Stimulated activated CD4-positive, alpha-beta T cell treated with anti-CD3 and anti-CD28 coated beads, Interleukin-1b, Interleukin-23, amount 100 ng/mL, for 48 hours (primary cell): Measurements from ENCODE around the gene KCNAB2.

Experiments
- DNase-seq: peaks from one replicate; pipeline ENCODE4 v3.0.0-alpha.2; 2020

KCNAB2 gene

DNA sequence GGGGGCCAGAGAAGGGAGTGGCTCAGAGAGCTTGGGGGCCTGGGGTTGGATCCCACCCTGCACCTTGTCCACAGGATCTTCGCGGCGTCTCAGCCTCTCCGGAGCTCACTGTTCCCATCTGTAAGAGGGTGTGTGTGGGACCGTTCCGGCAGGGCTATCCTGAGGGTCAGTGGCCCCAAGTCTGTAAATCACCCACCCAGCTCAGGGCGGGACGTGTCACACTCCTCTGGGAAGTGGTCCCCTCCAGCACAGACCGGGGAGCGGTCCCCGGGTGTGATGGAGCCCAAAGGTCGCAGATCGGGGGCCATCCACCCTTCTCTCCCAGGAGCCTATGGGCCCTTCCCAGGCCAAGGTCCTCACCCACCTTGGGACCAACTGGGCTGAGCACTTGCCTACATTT, 40.0 kb downstream of the KCNAB2 start:
- DNase-seq = no peak

DNA sequence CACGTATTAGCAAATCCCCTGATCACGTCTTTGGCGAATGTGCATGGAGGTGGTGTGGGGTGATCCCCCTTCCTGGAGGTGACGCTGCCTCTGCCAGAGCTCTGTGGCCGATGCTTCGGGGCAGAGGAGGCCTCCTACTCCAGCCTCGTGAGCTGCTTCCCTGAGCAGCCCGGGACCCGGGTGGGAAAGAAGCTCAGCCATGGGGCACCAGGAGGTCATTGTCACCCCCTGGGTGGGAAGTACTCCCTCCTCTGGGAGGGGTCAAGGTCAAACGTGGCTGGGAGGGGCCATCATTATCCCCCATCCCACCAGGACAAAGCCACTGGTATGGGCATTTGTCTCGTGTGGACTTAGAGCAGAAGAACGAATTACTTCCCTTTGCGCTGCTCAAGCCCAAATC, 40.7 kb downstream of the KCNAB2 start:
- no peak for DNase-seq

DNA sequence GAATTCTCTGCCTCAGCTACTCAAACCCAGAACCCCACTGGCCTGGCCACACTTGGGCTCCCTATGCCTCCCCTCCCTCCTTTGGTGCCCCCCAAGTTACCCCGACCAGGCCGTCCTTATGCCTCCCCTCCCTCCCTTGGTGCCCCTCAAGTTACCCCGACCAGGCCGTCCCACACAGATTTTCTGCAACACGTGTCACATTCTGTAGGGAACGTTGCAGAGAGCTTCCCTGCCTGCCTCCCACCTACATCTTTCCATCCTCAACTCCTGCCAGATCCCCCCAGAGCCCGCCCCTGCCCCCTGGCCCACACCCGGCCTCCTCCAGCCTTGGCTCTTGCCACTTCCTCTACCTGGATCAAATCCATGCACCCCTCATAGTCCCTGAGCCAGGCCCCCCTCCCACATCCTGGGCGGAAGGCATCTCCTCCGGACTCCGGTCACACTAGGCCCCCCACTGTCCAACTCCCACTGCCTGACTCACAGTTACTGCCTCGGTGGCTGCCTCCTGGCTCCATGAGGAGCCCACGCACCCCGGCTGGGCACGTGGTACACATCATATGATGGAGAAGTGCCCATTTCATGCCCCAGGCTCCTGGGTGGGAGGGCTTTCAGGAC, 41.2 kb downstream of the KCNAB2 start:
- DNase-seq = no peak

DNA sequence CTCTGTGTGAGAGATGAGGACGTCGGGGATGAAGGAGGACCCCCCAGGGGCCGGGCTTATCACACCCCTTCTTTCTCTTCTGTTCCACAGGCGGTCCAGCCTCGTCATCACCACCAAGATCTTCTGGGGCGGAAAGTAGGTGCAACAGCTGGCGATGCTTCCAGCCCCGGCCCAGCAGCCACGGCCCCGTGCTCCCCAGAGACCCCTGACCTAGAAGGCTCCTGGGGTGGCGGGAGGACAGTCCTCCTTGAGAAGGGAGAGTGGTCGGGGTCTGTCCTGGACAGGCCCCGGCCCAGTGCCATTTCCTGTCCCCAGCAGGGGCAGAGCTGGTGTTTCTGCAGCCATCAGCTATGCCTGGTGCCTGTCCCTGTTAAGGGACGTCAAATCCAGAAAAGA, 41.7 kb downstream of the KCNAB2 start:
- DNase-seq = no peak

DNA sequence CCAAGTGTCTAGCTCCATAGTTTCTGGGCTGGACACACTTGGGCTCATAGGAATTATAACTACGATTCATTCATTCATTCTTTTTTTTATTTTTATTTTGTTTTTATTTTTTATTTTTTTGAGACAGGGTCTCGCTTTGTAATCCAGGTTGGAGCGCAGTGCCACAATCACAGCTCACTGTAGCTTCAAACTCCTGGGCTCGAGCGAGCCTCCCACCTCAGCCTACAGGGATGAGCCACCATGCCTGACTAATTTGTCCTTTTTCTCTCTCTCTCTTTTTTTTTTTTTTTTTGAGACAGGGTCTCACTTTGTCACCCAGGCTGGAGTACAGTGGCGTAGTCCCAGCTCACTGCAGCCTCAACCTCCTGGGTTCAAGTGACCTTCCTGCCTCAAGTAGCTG, 42.3 kb downstream of the KCNAB2 start:
- no peak for DNase-seq

DNA sequence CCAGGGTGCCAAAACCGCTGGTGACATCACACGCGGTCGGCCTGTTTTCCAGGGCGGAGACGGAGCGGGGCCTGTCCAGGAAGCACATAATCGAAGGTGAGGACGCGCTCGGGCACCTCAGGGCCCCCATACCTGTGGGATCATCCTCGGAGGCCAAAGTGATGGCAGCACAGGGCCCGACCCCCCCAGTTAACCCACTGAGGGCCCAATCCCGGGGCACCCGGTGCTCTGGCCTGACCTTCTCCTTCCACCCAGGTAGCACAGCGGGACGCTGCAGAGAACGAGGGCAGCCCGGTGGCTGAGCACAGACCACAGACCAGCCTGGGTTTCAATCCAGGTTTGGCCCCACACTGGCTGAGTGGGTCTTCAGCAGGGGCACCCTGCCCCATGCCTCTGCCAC, 43.3 kb downstream of the KCNAB2 start:
- DNase-seq = no peak

DNA sequence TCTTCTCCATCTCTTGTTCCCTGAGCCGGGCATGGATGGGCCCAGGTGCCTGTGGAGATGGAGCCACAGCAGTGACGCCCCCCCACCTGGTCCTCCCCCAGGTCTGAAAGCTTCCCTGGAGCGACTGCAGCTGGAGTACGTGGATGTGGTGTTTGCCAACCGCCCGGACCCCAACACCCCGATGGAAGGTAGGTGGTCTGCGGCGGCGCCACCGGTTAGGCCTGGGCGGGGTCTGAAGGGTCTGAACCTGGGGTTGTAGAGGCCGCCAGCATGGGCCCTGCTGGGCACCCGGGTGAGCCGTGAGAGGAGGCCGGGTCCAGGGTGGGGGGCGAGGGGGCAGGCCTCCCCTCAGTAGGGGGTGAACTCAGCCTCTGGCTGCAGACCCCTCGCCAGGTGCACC, 44.6 kb downstream of the KCNAB2 start:
- no peak for DNase-seq

DNA sequence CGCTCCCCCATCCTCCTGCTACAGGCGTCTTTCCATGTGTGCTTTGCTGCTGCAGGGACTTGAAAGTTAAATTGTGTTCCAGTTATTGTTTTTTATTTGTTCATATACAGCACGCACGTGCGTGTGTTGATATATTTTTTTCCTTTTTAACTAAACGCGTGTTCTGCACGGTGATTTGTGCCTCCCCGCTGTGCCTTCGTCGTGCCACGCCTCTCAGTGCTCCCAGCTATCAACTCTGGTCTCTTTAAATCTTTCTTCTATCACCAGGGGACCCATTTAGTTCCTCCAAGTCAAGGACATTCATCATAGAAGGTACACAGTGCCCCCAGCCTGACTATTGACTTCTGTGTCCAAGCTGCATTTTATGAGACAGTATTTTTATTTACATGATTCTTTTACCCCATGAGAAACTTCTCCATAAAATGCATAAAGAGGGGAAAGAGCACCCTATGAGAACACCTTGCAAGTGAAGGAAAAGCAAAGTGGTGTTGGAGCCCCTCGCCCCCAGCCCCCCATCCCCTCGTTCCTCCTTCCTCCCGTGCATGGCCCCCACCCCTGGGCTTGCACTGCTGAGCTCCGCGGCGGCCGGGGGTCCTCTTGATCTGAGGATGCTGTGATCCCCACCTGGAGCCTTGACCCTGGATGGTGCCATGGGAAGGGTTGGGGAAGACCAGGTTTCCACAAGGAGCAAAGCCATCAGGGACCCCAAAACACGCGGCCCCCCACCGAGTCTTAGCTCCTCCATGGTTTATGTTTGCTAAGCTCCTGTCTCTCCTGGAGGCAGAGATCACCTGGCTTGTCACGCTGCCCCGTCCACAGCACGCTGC, 45.5 kb downstream of the KCNAB2 start:
- no peak for DNase-seq

DNA sequence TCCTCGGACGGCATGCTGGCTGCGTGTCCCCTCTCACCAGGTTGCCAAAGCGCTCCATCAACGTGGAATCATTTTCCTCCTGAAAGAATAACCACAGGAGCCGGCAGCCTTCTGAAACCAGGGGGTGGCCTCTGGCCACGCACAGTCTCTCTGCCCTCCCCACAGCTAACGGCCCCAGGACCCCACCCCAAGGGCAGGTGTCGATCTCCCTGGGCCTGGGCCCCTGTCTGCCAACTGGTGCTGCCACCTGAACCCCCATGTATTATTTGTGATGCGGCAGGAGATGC, 46.1 kb downstream of the KCNAB2 start:
- no peak for DNase-seq

DNA sequence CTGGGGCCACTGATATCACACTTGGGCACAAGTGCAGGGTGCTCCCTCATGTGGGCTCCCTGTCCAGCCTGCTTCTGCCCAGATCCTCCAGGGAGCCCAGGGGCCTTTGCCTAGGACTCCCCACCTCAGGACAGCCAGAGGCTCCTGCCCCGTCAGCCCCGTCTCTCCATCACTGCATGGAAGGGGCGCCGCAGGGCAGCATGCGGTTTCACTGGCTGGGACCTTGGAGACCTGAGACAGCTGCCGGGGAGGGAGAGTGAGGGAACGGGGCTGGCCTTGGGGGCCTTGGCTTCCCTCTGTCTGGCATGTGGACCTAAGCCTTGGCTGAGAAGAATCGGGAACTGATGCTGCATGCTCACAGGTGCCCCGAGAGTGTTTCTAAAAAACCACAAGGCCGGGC, 46.5 kb downstream of the KCNAB2 start:
- no peak for DNase-seq

DNA sequence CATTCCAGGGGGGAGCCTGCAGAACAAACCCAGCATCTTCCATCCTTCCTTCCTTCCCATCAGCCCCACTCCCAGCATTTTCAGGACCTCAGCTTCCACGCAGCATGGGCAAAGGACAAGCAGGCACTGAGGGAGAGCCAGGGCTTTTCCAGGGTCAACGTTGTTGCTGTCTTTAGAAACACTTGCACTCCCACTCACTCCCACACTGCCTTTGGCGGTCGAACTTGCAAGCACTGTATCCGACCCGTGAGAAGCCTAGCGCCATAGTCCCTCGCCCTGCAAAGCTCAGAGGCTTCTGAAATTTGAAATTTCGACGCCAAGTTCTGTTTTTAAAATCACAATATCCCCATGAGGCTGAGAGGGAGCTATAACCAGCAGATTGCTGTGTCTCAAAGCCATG, 47.4 kb downstream of the KCNAB2 start:
- DNase-seq = no peak

DNA sequence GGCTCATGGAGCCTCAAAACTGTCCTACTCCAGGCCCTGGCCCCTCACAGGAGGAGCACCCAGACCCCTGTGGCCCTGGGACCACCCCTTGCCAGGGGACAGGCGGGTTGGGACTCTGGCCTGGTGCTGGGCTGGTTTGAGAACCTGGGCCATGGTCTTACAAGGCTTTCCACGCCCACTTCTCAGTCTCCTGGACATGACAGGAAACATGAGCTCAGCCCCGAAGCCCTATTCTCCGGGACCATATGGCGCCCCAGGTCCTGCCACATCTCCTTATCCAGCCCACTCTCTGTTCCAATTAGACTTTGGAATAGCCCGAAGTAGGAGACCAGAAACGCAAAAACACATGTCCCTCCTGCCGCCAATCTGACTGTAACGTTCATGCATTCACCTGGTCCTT, 47.9 kb downstream of the KCNAB2 start:
- no peak for DNase-seq

DNA sequence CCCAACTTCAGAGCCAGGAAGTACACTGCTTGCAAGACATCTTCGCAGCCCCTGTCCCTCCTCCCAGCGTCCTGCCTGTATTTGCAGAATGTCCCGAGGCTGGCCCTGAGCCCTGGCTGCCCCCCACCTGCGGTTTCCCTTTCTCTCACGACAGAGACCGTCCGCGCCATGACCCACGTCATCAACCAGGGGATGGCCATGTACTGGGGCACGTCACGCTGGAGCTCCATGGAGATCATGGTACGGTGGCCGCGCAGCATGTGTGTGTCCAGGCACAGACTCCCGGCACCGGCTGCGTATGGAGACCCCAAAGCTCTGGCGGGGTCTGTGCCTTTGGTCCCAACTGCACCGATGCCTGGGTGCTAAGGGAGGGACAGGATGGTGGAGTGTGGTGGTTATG, 48.6 kb downstream of the KCNAB2 start:
- no peak for DNase-seq

DNA sequence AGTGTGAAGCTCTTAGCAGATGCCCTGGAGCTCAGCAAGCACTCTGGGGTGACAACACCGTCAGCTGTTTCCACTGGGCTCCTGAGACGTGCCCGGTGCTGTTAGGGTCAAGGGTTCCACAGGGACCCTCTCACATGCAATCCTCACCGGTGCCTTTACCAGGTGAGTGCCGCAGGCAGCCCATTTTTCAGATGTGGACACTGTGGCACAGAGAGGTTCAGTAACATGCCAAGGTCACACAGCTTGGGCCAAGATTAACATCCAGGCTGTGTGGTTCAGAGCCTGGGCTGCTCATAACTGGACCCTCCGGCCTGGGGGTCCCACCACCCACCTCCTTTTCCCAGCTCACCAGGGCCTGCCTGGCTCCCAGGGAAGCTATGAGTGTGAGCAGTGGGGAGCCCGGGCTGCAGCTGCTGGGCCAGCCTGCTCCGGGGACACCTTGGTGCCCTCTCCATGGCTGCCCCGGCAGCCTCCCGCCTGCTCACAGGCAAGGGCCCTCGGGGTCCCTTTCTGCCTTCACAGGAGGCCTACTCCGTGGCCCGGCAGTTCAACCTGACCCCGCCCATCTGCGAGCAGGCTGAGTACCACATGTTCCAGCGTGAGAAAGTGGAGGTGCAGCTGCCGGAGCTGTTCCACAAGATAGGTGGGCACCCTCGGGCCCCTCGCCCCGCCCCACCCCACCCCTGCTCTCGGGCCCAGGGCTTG, 49.3 kb downstream of the KCNAB2 start:
- DNase-seq = no peak

DNA sequence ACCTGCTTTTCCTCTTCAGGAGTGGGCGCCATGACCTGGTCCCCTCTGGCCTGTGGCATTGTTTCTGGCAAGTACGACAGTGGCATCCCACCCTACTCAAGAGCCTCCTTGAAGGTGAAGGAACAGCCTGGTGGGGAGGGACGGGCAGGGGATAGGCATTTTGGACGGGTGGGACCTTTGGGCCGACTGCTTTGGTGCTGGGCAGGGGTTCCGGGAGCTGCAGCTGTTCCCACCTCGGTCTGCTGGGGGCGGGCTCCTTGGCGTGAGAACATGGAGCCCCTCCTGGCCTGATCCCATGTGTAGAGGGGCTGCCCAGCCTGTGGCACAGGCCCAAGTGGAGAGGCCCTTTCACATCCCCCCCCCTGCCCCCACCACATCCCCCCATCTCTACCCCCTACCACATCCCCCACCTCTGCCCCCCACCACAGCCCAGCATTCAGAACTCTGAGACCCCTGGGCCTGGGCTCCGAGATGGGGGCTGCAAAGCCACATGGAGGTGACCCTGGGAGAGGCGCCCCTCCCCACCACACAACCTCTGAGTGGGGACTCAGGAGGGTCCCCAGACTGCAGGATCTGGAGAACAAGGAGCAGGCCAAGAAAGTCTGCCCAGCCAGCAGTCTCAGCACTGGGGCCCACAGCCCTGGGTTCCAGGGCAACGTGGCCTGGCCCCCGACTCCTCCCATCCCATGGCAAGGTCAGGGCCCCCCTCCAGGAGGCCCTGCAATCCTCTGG, 50.0 kb downstream of the KCNAB2 start:
- DNase-seq = no peak

DNA sequence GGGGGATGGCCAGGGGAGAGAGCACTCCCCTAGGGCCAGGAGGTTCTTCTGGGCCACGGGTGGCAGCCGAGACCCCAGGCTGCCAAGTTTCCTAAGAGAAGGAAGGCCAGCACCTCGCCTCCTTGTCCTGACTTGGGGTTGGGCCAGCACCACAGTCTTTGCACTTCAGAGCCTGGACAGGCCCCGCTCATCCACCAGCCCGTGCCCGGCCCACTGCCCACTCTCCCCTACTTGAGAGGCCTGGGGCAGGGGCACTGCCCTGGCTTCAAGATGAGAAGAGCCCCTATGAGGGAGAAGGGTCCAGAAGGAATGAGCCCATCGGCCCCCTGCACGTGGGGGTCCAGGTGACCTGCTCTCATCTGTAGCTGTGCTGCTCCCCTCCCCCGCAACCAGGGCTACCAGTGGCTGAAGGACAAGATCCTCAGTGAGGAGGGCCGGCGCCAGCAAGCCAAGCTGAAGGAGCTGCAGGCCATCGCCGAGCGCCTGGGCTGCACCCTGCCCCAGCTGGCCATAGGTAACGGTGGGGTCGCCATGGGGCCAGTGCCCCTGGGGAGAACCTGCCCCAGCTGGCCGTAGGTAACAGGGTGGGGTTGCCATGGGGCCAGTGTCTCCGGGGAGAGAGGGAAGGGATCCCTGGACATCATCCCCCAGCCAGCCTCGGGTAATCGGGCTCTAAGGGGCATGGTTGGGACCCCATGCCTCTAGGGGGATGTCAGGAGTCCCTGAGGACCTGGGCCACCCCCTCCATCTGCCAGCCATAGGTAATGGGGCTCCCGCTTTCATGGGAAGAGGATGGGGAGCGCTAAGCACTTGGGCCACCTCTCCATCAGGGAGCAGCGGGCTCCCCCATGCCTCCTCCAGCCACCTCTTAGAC, 50.8 kb downstream of the KCNAB2 start:
- DNase-seq = no peak

DNA sequence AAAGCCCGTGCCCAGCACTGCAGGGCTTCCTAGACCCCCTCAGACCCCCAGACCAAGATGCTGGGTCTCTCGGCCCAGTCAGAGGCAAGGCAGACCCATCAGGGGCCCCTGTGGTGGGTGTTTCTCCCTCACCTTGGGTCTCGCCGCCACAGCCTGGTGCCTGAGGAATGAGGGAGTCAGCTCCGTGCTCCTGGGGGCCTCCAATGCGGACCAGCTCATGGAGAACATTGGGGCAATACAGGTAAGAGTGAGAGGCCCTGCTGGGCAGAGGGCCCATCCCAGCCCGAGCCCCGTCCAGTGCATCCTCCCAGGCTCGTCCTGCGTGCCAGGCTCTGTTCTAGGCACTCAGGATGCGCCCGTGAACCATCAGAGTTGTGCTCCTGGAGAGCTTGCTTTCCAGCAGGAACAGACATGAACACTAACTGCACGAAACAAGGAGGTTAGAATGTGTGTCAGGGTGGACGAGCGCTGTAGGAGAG, 51.5 kb downstream of the KCNAB2 start:
- DNase-seq = no peak

DNA sequence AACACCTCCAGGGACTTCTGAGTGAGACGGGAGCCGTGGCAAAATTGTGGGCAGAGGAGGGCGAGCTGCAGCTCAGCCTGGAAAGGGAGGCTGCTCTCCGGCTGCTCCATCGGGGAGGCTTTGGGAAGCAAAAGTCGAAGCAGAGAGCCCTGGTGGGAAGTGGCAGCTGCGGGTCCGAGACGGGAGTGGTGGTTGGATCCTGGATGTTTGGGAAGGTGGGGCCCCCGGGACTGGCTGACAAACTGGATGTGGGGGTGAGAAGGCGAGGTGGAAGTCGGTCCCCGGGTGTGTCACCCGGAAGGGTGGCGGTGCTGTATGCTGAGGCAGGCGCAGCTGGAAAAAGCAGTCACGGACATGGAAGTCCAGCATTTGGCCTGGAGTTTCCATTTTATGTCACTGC, 52.1 kb downstream of the KCNAB2 start:
- DNase-seq = no peak

DNA sequence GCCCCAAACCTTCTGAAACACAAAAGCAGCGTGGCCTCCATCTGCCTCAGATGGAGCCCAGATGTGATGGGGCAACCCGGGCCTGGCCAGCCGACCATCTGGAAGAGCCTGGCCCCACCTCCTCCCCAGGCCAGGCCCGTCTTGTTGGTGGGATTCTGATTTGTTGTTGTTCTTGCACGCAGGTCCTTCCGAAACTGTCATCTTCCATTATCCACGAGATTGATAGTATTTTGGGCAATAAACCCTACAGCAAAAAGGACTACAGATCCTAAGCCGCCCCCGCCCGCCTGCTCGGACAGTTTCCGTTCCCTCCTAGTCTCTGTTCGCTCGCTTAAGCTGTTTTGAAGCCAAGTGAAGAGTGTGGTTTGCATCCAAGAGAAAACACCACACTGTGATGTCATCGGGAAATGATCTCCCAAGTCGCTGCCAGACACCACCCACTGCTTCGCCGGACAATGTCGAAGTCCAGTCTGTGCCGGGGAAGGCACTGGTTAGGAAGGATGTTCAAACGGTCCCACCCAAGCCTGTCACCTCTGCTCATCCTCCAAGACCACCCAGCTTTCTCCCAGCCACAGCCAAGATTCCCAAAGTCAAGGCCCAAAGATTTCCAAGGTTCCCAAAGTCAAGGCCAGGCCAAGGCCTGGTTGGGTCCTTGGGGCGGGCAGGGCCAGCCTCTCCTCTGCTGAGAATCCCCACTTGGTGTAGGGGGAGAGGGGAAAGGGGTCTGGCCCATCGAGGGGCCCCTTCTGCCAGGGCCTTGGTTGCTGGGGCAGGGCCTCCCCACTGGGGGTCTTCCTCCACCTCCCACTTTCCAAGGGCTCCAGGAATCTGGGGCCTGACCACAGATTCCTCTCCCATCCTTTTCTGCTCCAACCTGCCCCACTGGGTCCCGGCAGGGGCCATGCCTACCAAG, 52.9 kb downstream of the KCNAB2 start:
- no peak for DNase-seq

DNA sequence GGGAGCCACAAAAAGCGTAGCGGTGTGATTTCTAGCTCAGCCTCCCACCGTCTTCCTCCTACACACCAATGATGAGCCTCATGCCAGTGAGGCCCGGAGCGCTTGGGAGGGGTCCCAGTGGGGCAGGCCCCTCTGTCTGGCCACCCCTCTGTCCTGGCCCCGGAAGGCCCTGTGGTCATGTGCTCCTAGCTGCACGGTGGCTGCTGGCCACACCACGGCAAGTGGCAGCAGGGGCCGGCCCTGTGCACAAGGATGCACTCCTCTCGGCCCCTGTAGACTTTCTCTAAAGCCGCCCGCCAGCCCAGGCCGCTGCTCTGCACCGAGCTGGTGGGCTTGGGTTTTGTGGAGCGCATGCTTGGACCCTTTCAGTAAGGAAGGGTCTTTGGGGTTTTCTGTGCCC, 53.6 kb downstream of the KCNAB2 start:
- no peak for DNase-seq
